ENCODE data around the gene KIF11. TPM values are rescaled to one million over a fixed set of nuclear protein-coding genes. Genes with fewer than 3 reads are reported as not detected.

Gene KIF11
- total and polyA plus RNA-seq, 9 of the 15 experiments (the other 6 are each of a cell fraction or from before 2014, with no cell fraction given), result 11.3 to 54.4 (median 29.2) TPM

- TF ChIP-seq NR0B1 (IDR thresholded peaks at IDR 0.05; ENCODE audit: partially characterized antibody), result no peak
- no peak for TF ChIP-seq CTBP1 (IDR thresholded peaks at IDR 0.05; ENCODE audit: borderline replicate concordance)
- no peak for TF ChIP-seq FOXJ2 (tag; IDR thresholded peaks at IDR 0.05)
- TF ChIP-seq BRF1 (IDR thresholded peaks at IDR 0.05; ENCODE audit: borderline replicate concordance, extremely low read depth, insufficient read length), result no peak
- no peak for TF ChIP-seq ATF7 (IDR thresholded peaks at IDR 0.05)
- TF ChIP-seq KAT8 (IDR thresholded peaks at IDR 0.05; ENCODE audit: low read depth), result no peak
- no peak for TF ChIP-seq TRIM24 (IDR thresholded peaks at IDR 0.05)
- no peak for TF ChIP-seq ZBTB12 (CRISPR knock-in tag; IDR thresholded peaks at IDR 0.05)
- no peak for TF ChIP-seq ZNF655 (CRISPR knock-in tag; IDR thresholded peaks at IDR 0.05)
- no peak for TF ChIP-seq RBM17 (IDR thresholded peaks at IDR 0.05; ENCODE audit: borderline replicate concordance, low read depth, low read length)
- no peak for TF ChIP-seq FOXO4 (CRISPR knock-in tag; IDR thresholded peaks at IDR 0.05)
- no peak for TF ChIP-seq DDX20 (tag; IDR thresholded peaks at IDR 0.05; ENCODE audit: low read depth)
- no peak for TF ChIP-seq ARID2 (IDR thresholded peaks at IDR 0.05)
- TF ChIP-seq POLR2A (conservative IDR thresholded peaks at IDR 0.05), result peak; percentile 37
- TF ChIP-seq GMEB1 (CRISPR knock-in tag; IDR thresholded peaks at IDR 0.05), result no peak
- no peak for TF ChIP-seq KDM5B (IDR thresholded peaks at IDR 0.05; ENCODE audit: insufficient replicate concordance, low read depth, low read length)
- no peak for TF ChIP-seq IRF2 (CRISPR knock-in tag; IDR thresholded peaks at IDR 0.05)
- no peak for TF ChIP-seq SOX6 (IDR thresholded peaks at IDR 0.05)
- TF ChIP-seq HDAC2 (IDR thresholded peaks at IDR 0.05), result peak; percentile 22; the same call in 1 of the 2 replicates
- no peak for TF ChIP-seq OTX1 (CRISPR knock-in tag; IDR thresholded peaks at IDR 0.05)
Measured at GRCh38 chr10:92690211-92690914, 97.4 kb downstream of the KIF11 start (continued).

Measured in K562 (cell line).